H1 (cell line): ENCODE measurements around the gene EXOC3L1. TPM values are rescaled to one million over a fixed set of nuclear protein-coding genes. Genes with fewer than 3 reads are reported as not detected.

Source experiments
- CTCF ChIA-PET: fragments of 300-600 bp; sonication (Branson Sonifier 250); formaldehyde crosslinking; loops from one replicate; lab custom pipeline; 2021; ENCODE audit not compliant: partially characterized antibody; lab: Charles Lee
- POLR2A ChIA-PET: fragments of 300-600 bp; sonication (Branson Sonifier 250); formaldehyde crosslinking; loops from one replicate; lab custom pipeline; 2021; ENCODE audit warnings: inconsistent platforms; ENCODE audit not compliant: partially characterized antibody; lab: Charles Lee
- DNase-seq, 2 experiments: peaks; one replicate each; pipeline versions ENCODE4 v3.0.0 to v3.0.0-alpha.2; 2010 to 2022; ENCODE audit warnings: low spot score in 2 of 2, low read depth in 1 of 2, mixed read lengths in 1 of 2
- FAIRE-seq: peaks from 2 replicates; lab custom pipeline; 2011; peaks lifted over from hg19 to GRCh38; lab: Jason Lieb, UNC
- H2AFZ ChIP-seq: 2 replicates; pipeline ENCODE4 v1.8.1; 2012; ENCODE audit warnings: low read length, inconsistent platforms
- H2AK5ac ChIP-seq: 2 replicates; pipeline ENCODE4 v1.6.1; 2013; ENCODE audit warnings: low read depth, low read length
- H2BK120ac ChIP-seq: replicated peaks from 2 replicates; pipeline ENCODE3; 2013; ENCODE audit warnings: low read depth, low read length, inconsistent platforms
- H2BK12ac ChIP-seq: 2 replicates; pipeline ENCODE4 v1.6.1; 2013; ENCODE audit warnings: low read depth, low read length
- H2BK15ac ChIP-seq: 2 replicates; pipeline ENCODE4 v1.6.1; 2013; ENCODE audit warnings: low read length
- H2BK20ac ChIP-seq: 2 replicates; pipeline ENCODE4 v1.6.1; 2013; ENCODE audit warnings: low read length
- H2BK5ac ChIP-seq: 2 replicates; pipeline ENCODE4 v1.6.1; 2013; ENCODE audit warnings: low read depth, low read length
- H3K14ac ChIP-seq: 2 replicates; pipeline ENCODE4 v1.6.1; 2013; ENCODE audit warnings: inconsistent platforms; ENCODE audit not compliant: insufficient read length
- H3K18ac ChIP-seq: 2 replicates; pipeline ENCODE4 v1.6.1; 2013; ENCODE audit warnings: low read length; ENCODE audit errors: extremely low read depth
- H3K23ac ChIP-seq: 2 replicates; pipeline ENCODE4 v1.6.1; 2013; ENCODE audit warnings: inconsistent platforms; ENCODE audit not compliant: insufficient read length
- H3K23me2 ChIP-seq: 2 replicates; pipeline ENCODE4 v1.6.1; 2013; ENCODE audit warnings: low read depth, low read length
- H3K27ac ChIP-seq: 2 replicates; pipeline ENCODE4 v1.6.1; 2011; ENCODE audit warnings: low read depth, low read length, inconsistent platforms
- H3K27me3 ChIP-seq, 4 experiments: replicated peaks in 1 of 4; 1 replicate in 1 of 4; 2 replicates in 3 of 4; pipeline versions ENCODE4 v1.6.1 to v1.8.1; 2011 to 2013; ENCODE audit warnings: low read length in 3 of 4, mild to moderate bottlenecking in 3 of 4, inconsistent platforms in 2 of 4, mixed read lengths in 2 of 4, moderate library complexity in 1 of 4; ENCODE audit not compliant: control insufficient read depth in 3 of 4, insufficient read depth in 3 of 4; ENCODE audit errors: extremely low read depth in 1 of 4
- H3K36me3 ChIP-seq, 4 experiments: 2 replicates each; pipeline versions ENCODE4 v1.6.1 to v1.8.1; 2011 to 2013; ENCODE audit warnings: mild to moderate bottlenecking in 4 of 4, low read length in 3 of 4, moderate library complexity in 2 of 4, control low read depth in 1 of 4, inconsistent platforms in 1 of 4; ENCODE audit not compliant: insufficient read depth in 4 of 4, control insufficient read depth in 2 of 4
- H3K4ac ChIP-seq: replicated peaks from 2 replicates; pipeline ENCODE3; 2013; ENCODE audit warnings: low read length, low read depth, mixed read lengths, inconsistent platforms; ENCODE audit not compliant: insufficient read length
- H3K4me1 ChIP-seq, 4 experiments: replicated peaks in 1 of 4; 1 replicate in 1 of 4; 2 replicates in 3 of 4; pipeline versions ENCODE4 v1.6.1 to v1.8.1; 2011 to 2013; ENCODE audit warnings: low read length in 3 of 4, inconsistent platforms in 2 of 4, mixed read lengths in 1 of 4; ENCODE audit not compliant: insufficient read depth in 4 of 4, control insufficient read depth in 3 of 4
- H3K4me2 ChIP-seq, 2 experiments: 2 replicates each; pipeline versions ENCODE4 v1.6.1 to v1.8.1; 2011 to 2013; ENCODE audit warnings: low read depth in 2 of 2, low read length in 2 of 2, control low read depth in 1 of 2, inconsistent platforms in 1 of 2, mild to moderate bottlenecking in 1 of 2; ENCODE audit not compliant: insufficient read depth in 1 of 2
- H3K4me3 ChIP-seq, 4 experiments: fragments of 200-600, 300-600 bp in 1 of 4; sonication (generic), shearing (Covaris generic), sonication (Bioruptor Twin) in 1 of 4; 2 replicates each; pipeline versions ENCODE4 v1.5.1 to v1.8.1; 2011 to 2016; ENCODE audit warnings: low read length in 4 of 4, low read depth in 3 of 4, control low read depth in 2 of 4, inconsistent platforms in 2 of 4, mild to moderate bottlenecking in 2 of 4, mixed read lengths in 1 of 4, moderate library complexity in 1 of 4; ENCODE audit not compliant: insufficient read depth in 2 of 4; ENCODE audit errors: extremely low read depth in 1 of 4
- H3K56ac ChIP-seq: replicated peaks from 2 replicates; pipeline ENCODE3; 2013; ENCODE audit warnings: low read depth, mild to moderate bottlenecking, mixed read lengths, low read length, inconsistent platforms; ENCODE audit not compliant: insufficient read length
- H3K79me1 ChIP-seq: 2 replicates; pipeline ENCODE4 v1.6.1; 2013; ENCODE audit warnings: low read depth, low read length, control low read depth
- H3K79me2 ChIP-seq, 2 experiments: 2 replicates each; pipeline versions ENCODE4 v1.6.1 to v1.8.1; 2012 to 2013; ENCODE audit warnings: low read length in 2 of 2, mild to moderate bottlenecking in 2 of 2, inconsistent platforms in 1 of 2; ENCODE audit not compliant: insufficient read depth in 2 of 2, control insufficient read depth in 1 of 2
- H3K9ac ChIP-seq, 4 experiments: replicated peaks in 1 of 4; 1 replicate in 1 of 4; 2 replicates in 3 of 4; pipeline versions ENCODE4 v1.6.1 to v1.8.1; 2011 to 2013; ENCODE audit warnings: low read depth in 3 of 4, low read length in 3 of 4, control low read depth in 2 of 4, mild to moderate bottlenecking in 2 of 4, moderate library complexity in 2 of 4, inconsistent platforms in 1 of 4; ENCODE audit errors: extremely low read depth in 1 of 4
- H3K9me3 ChIP-seq, 2 experiments: 2 replicates each; pipeline versions ENCODE4 v1.6.1 to v1.8.1; 2012 to 2013; ENCODE audit warnings: mild to moderate bottlenecking in 2 of 2, moderate library complexity in 2 of 2, control low read depth in 1 of 2, inconsistent platforms in 1 of 2, low read depth in 1 of 2, low read length in 1 of 2, mixed read lengths in 1 of 2; ENCODE audit not compliant: insufficient read depth in 2 of 2
- H4K20me1 ChIP-seq, 2 experiments: replicated peaks in 1 of 2; 2 replicates each; pipeline versions ENCODE3 to v1.8.1; 2011 to 2013; ENCODE audit warnings: inconsistent platforms in 2 of 2, low read length in 2 of 2, mild to moderate bottlenecking in 1 of 2; ENCODE audit not compliant: insufficient read depth in 2 of 2, control insufficient read depth in 1 of 2
- H4K5ac ChIP-seq: 2 replicates; pipeline ENCODE4 v1.6.1; 2013; ENCODE audit warnings: low read length, low read depth, mixed read lengths, inconsistent platforms; ENCODE audit not compliant: insufficient read length
- H4K8ac ChIP-seq: 2 replicates; pipeline ENCODE4 v1.8.0; 2013; ENCODE audit warnings: mild to moderate bottlenecking, moderate library complexity, low read length, inconsistent platforms; ENCODE audit not compliant: insufficient read depth; ENCODE audit errors: extremely low read depth
- H4K91ac ChIP-seq: replicated peaks from 2 replicates; pipeline ENCODE3; 2013; ENCODE audit warnings: low read length, mixed read lengths, inconsistent platforms; ENCODE audit not compliant: insufficient read length
- ASH2L ChIP-seq: fragments of 200-600, 300-600 bp; sonication (generic); IDR thresholded peaks from one replicate; pipeline ENCODE4 v1.7.1; 2017; ENCODE audit warnings: low read length
- BCL11A ChIP-seq, 2 experiments: IDR thresholded peaks; one replicate each; pipeline ENCODE4 v1.6.1; 2011; ENCODE audit warnings: low read depth in 2 of 2, low read length in 2 of 2, mild to moderate bottlenecking in 2 of 2
- CTBP2 ChIP-seq: IDR thresholded peaks from 2 replicates; pipeline ENCODE4 v1.7.0; 2011; ENCODE audit warnings: borderline replicate concordance, mild to moderate bottlenecking, moderate library complexity, mixed read lengths, low read length; ENCODE audit not compliant: insufficient read depth, insufficient read length
- GABPA ChIP-seq: IDR thresholded peaks from 2 replicates; pipeline ENCODE4 v1.6.1; 2011; ENCODE audit warnings: mild to moderate bottlenecking, low read length, moderate library complexity, borderline replicate concordance; ENCODE audit not compliant: insufficient read depth
- NRF1 ChIP-seq: IDR thresholded peaks from 2 replicates; pipeline ENCODE4 v1.6.1; 2011; ENCODE audit warnings: mild to moderate bottlenecking, low read depth, low read length, improper control_type of control experiment
- PHF8 ChIP-seq: fragments of 200-600 bp; sonication (generic); conservative IDR thresholded peaks from 2 replicates; pipeline ENCODE4 v1.7.1; 2012; ENCODE audit warnings: low read depth, mild to moderate bottlenecking, inconsistent platforms, low read length, moderate library complexity
- POU5F1 ChIP-seq: IDR thresholded peaks from 2 replicates; pipeline ENCODE4 v1.6.1; 2011; ENCODE audit warnings: low read depth, mild to moderate bottlenecking, low read length, moderate library complexity
- RXRA ChIP-seq: IDR thresholded peaks from 2 replicates; pipeline ENCODE4 v1.6.1; 2011; ENCODE audit warnings: low read depth, mild to moderate bottlenecking, low read length, moderate library complexity; ENCODE audit not compliant: insufficient read depth
- SIX5 ChIP-seq: IDR thresholded peaks from 2 replicates; pipeline ENCODE4 v1.6.1; 2011; ENCODE audit warnings: mild to moderate bottlenecking, low read depth, low read length
- TAF1 ChIP-seq: IDR thresholded peaks from 2 replicates; pipeline ENCODE4 v1.6.1; 2011; ENCODE audit warnings: mild to moderate bottlenecking, low read depth, low read length
- ZNF274 ChIP-seq: IDR thresholded peaks from 2 replicates; pipeline ENCODE4 v1.7.0; 2012; ENCODE audit warnings: low read length, borderline replicate concordance; ENCODE audit errors: extremely low read depth
- WGBS, 2 experiments: shearing (Covaris generic) in 1 of 2; methylation state at CpG; one replicate each; pipeline versions ENCODE4 v1.1.6 to v1.1.7; 2013 to 2015; ENCODE audit warnings: low lambda C conversion rate in 2 of 2, mixed read lengths in 2 of 2, inconsistent platforms in 1 of 2, low coverage in 1 of 2, missing lambda C conversion rate in 1 of 2; ENCODE audit not compliant: insufficient replicate concordance in 2 of 2, insufficient coverage in 1 of 2, insufficient read length in 1 of 2; ENCODE audit errors: extremely low coverage in 1 of 2, missing lambda C conversion rate in 1 of 2; 5-methylcytosine and 5-hydroxymethylcytosine counted together
- polyA plus RNA-seq, 7 experiments: library from polyadenylated mRNA; depleted of rRNA in 3 of 7; stranded (reverse) in 5 of 7; unstranded in 2 of 7; fragments of >200 nt in 5 of 7; fragments of 200-250 nt in 2 of 7; gene quantifications; 1 replicate in 5 of 7; 2 replicates in 1 of 7; 4 replicates in 1 of 7; pipeline versions ENCODE4 v1.2.1 to v1.2.3, GENCODE V29; 2011 to 2013; ENCODE audit warnings: missing spikeins in 2 of 7, mixed read lengths in 2 of 7
- total RNA-seq: library from RNA; stranded (reverse); fragmentation: NEBNext Ultra II Directional; extraction: Animal tissue kit (Norgen Biotek cat#: 25700); gene quantifications from 2 replicates; pipeline ENCODE4 v1.2.1, GENCODE V29; 2021
- TF ChIP-seq, protein P1 (sequence below): IDR thresholded peaks from 2 replicates; pipeline ENCODE4 v1.6.1; 2012; ENCODE audit warnings: inconsistent platforms

Gene EXOC3L1
- total and polyA plus RNA-seq, 2 of the 8 experiments (the other 6 are each of a cell fraction or from before 2014, with no cell fraction given): 1.3 TPM

GRCh38 chr16:67188798-67189197 is 1.1 kb downstream of the EXOC3L1 start:
- peaks cover 0 to 2% (median under 1%) of the 10 kb centered on the region in 4 experiments; a peak in 2 of 8 replicates for H3K36me3 ChIP-seq
- peaks cover 8 to 17% of the 10 kb centered on the region in 2 experiments for H3K79me2 ChIP-seq
- ChIA-PET POLR2A (interaction anchor here (0.9 to 1.5 kb wide), 3 partner anchors 38 to 58 kb away, joined by 3 read pairs; partner anchors contain the start of genes B3GNT9 and TMEM208), CTCF (interaction anchor here (0.7 to 9.3 kb wide), 6 partner anchors 11 to 755 kb away, joined by 3 to 151 read pairs (median 4); partner anchors contain the start of genes ELMO3, LCAT, NOL3 and TMEM208)
- no peak overlapping the region for H2BK5ac ChIP-seq
- H3K14ac ChIP-seq: no peak overlapping the region
- no peak overlapping the region for H2AK5ac ChIP-seq
- H3K9ac ChIP-seq: no peak overlapping the region
- H4K8ac ChIP-seq: 0 out of 2 replicates have a peak overlapping the region, but pooled peaks have one; percentile 60
- TF ChIP-seq SIX5 (no peak), RXRA (no peak), GABPA (no peak), POU5F1 (no peak), ASH2L (no peak), PHF8 (no peak), TAF1 (no peak), CTBP2 (no peak), ZNF274 (no peak), BCL11A (IDR thresholded peaks at IDR 0.05; ENCODE audit: low read depth in 2 of 2, low read length in 2 of 2) (no peak), NRF1 (no peak)
- TF ChIP-seq, protein P1, sequence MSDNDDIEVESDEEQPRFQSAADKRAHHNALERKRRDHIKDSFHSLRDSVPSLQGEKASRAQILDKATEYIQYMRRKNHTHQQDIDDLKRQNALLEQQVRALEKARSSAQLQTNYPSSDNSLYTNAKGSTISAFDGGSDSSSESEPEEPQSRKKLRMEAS: no peak
- H2AFZ ChIP-seq: no peak overlapping the region
- 92% methylated on average over 11 of the region's 15 CpGs; no CpG with 5 or more reads in 1 of the 2 experiments for WGBS, 2 experiments
- H3K4me1 ChIP-seq: peaks cover 0 to 16% (median 12%) of the 10 kb centered on the region in 4 experiments; a peak in 6 of 7 replicates
- H2BK120ac ChIP-seq: no peak overlapping the region
- H3K27me3 ChIP-seq: peaks cover 8 to 32% (median 19%) of the 10 kb centered on the region in 4 experiments
- no peak overlapping the region for H3K4me3 ChIP-seq
- no peak overlapping the region for H2BK12ac ChIP-seq
- H3K18ac ChIP-seq: no peak overlapping the region
- no peak overlapping the region for H4K91ac ChIP-seq
- H3K79me1 ChIP-seq: peaks cover 10% of the 10 kb centered on the region
- FAIRE-seq: no peak
- no peaks in the 10 kb centered on the region for H3K9me3 ChIP-seq
- H3K4me2 ChIP-seq: no peak overlapping the region
- H2BK20ac ChIP-seq: no peak overlapping the region
- H3K56ac ChIP-seq: no peak overlapping the region
- H4K20me1 ChIP-seq: peaks cover 5 to 23% of the 10 kb centered on the region in 2 experiments
- no peak overlapping the region for H2BK15ac ChIP-seq
- H3K23ac ChIP-seq: no peak overlapping the region
- H3K23me2 ChIP-seq: peaks cover 19% of the 10 kb centered on the region
- no peak for DNase-seq
- no peak overlapping the region for H3K27ac ChIP-seq
- H4K5ac ChIP-seq: no peak overlapping the region
- no peak overlapping the region for H3K4ac ChIP-seq
